Kidney tubule cell (primary cell): ENCODE results near the gene TOR1AIP2.

Source experiments
- DNase-seq: peaks from one replicate; pipeline ENCODE4 v3.0.0-alpha.2; 2018; ENCODE audit warnings: low spot score

TOR1AIP2 gene

DNA sequence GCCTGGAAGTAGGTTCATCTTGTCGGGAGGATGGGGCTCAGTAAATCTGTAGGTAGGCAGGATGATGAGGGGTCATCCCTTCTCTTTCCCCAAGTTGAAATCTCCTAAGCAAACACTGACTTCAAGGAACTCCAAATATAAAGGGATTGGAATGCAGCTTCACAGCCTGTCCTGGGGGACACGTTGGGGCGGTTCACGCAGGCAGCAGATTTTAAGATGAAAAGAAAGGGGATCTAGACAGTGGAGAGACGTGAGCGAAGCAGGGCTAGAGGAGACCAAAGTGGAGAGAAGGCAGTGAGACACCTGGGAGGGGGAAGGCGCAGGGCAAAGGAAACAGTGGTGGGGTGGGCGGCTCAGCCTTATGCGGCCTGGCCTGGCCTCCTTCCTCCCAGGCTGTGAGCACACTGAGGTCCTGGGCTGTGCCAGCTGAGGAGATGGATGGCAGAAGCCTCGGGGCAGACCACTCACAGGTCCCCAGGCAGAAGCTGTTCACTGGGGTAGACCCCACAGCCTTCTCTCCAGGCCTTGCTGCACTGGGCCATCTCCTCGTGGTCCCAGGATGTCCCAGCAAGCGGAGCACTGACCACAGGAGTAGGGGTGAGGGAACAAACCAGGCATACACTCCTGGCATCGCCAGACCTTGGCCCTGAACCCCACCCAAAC is 51.7 kb downstream of the TOR1AIP2 start:
- no peak for DNase-seq

DNA sequence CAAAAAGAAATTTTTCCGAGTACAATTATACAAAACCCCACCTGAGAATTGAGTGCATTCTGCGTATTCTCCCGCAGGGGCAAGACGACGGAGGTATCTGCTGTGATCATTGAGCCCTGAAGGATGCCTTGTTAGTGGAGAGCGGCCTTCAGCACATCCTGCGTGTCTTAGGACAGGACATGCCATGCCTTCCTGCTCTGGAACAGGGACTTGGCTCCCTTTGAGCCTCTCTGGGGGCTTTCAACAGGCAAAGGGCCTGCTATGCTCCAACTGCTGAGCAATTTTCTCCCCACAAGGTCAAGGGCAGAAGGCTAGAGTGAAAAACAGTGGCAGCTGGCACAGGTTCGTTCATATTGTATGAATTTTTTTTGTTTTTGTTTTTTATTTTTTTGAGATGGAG is 52.4 kb downstream of the TOR1AIP2 start:
- no peak for DNase-seq

- DNase-seq: no peak
Measured at GRCh38 chr1:179824265-179824664, 53.3 kb downstream of the TOR1AIP2 start.

DNA sequence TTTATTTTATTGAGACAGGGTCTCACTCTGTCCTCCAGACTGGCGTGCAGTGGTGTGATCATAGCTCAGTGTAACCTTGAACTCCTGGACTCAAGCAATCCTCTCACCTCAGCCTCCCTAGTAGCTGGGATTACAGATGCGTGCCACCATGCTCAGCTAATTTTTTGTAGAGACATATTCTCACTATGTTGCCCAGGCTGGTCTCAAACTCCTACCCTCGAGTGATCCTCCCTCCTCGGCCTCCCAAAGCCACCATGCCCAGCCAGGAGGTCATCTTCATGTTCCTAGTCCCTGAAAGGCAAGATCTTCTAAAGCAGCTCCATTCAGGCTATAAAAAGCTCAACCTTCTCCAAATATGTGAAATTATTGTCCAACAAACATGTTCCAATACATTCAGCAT is 53.9 kb downstream of the TOR1AIP2 start:
- no peak for DNase-seq

GRCh38 chr1:179822065-179822464 is 55.5 kb downstream of the TOR1AIP2 start:
- no peak for DNase-seq

DNA sequence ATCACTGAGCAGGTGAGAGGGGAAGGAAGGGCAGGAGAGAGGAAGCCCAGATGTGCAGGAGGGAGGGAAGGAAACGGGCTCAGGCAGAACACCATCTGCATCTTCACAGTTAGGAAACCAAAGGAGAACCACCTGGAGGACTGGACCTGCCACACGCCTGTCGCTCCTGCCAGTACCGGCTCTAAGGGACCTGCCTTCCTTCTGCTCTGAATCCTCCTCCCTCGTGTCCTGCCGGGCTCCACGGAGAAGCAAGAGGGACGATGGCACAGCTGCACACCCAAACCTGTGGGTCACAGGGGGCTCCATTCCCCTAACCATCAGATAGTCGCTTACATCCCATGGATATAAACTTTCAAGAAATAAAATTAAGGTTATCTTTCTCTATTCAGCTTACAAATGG is 56.1 kb downstream of the TOR1AIP2 start:
- DNase-seq: no peak

GRCh38 chr1:179820226-179820970 is 57.2 kb downstream of the TOR1AIP2 start:
- no peak for DNase-seq

DNA sequence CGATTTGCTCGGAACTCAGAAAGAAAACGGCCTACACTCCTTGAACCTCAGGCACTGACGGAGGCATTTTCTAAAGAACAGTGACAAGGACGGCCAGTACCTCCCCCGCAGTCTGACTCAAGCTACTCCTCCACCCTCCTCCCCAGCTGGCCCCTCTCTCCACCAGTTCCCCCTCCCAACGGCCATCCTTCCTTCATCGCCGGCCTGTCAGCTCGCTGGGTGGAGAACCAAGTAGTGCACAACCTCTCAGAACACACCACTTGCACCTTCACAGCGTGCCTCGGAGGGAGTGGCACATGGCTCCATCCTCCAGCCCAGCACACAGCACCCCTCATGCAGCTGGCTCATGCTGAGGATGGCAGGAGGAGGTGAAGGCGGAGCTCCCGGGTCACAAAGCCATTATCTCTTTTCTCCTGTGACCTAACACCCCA is 58.8 kb downstream of the TOR1AIP2 start:
- DNase-seq: no peak

DNA sequence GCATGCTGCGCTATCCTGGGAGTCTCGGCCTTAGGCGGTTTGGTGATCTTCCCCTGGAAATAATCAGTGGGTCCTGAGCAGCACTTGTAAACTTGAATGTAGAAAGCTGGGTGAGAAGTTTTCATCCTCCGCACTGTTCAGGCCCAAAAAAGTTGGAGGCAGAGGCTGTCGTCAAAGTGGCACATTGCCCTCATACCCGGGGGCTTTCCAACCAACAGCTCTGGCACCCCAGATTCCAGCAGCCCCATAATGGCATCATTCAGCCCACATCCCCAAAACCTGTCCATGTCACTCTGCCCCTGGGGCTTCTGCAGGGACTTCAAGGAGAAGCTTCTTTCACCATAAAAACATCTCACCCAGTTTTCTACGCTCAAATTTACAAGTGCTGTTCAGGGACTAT is 59.3 kb downstream of the TOR1AIP2 start:
- DNase-seq: no peak

DNA sequence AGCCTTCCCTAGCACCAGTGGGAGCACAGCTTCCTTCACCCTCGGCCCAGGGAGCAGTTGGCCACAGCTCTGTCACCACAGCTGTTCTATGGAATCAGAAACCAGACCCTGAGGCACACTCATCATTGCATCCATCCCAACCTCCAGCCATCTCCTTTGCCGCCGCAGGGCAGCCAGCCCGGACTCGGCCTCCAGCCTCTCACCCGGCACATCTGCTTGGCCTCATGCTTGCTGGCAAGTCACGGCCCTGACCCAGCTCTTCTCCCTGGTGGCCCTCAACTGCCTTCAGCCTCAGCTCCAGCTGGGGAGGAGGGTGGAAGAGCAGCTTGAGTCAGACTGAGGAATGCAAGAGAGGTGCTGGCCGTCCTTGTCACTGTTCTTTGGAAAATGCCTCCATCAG is 59.8 kb downstream of the TOR1AIP2 start:
- peak; percentile 5 for DNase-seq

DNA sequence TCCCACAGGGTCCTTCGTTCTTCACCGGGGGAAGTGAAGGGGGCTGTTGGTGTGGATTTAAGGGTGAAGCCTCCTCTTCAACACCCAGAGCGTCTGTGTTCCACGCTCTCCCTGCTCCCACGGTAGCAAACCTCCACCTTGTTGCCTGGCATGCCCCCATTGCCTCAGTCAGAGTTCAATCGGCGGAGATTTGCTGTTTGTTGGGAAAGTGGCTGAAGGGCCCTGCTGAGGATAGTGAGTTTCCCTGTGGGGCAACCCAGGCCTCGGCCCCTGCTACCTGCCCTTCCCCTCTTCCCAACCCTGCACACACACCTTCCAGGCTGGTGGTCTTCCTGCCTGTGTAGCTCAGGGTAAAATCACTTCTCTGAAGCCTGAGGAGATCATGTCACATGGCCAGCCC is 60.5 kb downstream of the TOR1AIP2 start:
- no peak for DNase-seq

DNA sequence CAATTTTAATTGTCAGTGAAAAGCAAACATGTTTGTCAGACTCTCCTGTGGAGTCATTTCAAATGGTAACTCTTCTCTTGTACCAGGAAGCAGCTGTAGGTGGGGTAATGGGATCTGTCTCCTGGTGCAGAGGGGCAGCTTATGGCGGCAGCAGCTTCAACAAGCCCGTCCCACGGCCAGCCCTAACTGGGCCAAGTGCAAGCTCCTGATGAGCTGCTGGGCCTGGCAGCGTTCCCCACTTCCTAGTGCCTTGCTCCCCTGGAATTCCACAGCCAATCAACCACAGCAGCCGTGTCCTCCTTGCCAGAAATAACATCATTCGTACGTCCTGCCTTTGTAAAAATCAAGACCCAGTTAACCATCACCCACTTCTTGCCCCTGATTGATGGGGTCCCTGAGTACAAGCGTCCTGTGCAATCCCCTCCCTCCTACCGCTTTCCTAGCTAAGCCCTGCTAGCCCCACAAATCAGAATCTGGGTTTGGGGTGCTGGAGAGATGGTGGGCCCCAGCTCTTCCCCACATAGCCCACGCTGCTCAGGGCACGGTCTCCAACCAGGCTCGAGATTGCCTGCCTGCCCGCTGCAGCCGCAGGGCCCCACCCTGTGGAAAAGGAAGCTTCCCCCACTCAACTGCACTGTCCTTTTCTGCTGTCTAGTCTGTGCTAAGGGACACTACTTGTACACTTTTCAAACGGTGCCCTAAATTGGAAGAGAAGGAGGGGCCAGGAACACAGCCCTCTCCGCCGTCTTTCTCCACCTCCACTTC is 61.2 kb downstream of the TOR1AIP2 start:
- peak; percentile 73 for DNase-seq

DNA sequence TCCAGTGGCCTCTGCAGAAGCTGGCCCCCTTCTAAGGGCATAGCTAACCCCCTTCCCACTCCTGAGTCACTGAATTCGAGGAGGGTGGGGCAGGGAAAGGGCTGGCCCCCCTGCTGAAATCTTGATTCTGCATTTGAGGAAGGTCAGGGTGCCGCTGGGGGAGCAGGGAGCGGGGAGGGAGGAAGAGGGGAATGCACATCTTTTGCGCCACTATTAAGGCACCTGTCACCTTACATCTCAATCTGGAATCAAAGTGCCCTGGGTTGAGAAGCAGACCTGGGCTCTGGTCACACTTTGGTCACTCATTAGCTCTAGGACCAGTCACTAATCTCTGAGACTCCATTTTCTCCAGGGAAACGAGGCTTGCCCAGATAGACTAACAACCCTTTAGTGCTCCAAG is 62.0 kb downstream of the TOR1AIP2 start:
- DNase-seq: no peak

GRCh38 chr1:179814546-179814838 is 63.1 kb downstream of the TOR1AIP2 start:
- DNase-seq: no peak

GRCh38 chr1:179813626-179814545 is 63.7 kb downstream of the TOR1AIP2 start:
- no peak for DNase-seq

GRCh38 chr1:179812501-179813292 is 64.9 kb downstream of the TOR1AIP2 start:
- DNase-seq: no peak

DNA sequence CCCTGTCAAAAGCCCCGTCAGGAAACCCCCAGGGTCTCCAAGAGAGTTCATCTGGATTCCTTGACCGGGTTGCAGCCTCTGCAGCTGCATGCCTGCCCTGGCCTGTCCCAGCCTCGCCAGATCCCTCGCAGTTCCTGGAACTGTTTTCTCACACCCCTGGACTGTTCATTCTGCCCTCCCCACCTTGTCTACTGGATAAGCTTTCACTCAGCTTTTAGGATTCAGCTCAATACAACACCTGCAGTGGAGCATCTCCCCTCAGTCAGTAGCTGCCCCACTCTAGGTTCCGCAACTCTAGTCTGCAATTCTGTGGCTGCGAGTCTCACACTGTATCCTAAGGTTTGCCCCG is 67.3 kb downstream of the TOR1AIP2 start:
- no peak for DNase-seq

DNA sequence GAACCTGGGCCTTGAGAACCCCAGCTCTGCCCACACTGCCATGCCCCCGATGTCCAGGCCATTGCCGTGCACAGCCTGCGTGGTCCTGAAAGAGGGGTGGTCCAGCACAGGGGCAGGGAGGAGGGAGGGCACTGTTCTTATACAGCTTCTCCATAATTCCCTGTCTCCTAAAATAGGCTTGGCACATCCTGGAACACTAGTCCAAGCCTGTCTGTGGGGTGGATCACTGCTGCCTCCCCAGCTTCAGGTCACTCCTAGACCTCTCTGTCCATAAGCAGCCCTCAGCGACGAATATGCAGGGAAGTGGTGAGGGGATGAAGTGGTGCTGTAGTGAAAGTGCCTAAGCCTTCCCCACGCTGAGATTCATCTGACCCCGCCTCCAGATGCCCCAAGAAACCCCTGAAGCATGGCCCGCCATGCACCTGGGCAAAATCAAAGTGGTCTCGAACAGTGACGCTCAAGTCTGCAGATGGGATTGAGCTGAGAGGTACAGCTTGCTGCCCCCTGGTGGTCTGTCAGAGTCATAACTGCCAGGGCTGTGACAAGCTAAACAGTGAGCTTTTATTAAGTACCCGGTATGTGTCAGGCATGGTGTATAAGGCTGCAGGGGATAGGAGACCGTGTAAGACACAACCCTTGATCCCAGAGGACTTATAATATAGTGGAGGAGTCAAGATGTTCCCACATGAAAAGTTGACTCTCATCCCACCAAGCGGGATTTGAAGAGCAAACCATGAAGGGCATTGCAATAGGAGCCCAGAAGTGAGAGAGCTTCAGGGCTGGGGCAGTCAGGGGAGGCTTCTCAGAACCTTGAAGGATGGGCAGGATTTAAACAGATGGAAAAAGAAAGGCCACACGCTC is 67.9 kb downstream of the TOR1AIP2 start:
- peak; percentile 64 for DNase-seq

- no peak for DNase-seq
Measured at GRCh38 chr1:179808503-179808902, 69.1 kb downstream of the TOR1AIP2 start.

DNA sequence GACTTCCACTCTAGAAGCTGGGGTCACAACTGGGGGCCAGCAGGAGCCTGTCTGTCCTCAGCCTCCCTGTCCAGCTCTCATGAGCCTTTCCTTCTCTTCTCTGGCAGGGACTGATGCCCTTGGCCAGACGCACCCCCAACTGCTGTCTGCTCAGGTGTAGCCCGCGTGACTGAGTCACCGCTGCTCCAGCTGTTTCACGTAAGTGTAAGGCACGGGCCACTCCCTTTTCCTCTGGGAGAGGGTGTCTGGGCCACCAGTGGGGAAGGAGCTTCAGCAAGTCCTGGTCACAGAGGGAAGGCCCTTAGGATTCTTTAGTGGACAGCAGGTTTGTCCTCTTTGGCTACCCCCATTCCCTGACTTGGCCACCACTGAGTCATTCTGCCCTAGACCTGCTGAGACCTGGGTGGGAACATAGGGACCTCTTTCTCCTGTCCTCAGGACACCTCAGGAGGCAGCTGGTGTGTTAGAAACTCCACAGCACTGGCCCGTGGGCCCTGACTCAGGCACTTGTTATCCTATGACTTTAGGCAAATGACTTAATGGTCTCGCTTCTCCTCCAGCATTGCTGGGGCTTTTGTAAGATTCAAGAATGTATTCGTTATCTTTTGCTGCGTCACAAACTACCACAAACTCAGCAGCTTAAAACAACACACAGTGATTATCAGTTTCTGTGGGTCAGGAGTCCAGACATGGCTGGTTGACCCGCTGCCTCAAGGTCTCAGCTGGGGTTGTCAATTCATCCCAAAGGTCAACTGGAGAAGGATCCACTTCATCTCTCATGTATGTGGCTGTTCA is 69.7 kb downstream of the TOR1AIP2 start:
- DNase-seq: peak; percentile 44
